ENCODE data around the gene LDHAL6B. TPM values are rescaled to one million over a fixed set of nuclear protein-coding genes. Genes with fewer than 3 reads are reported as not detected.

Gene LDHAL6B
- total and polyA plus RNA-seq, 2 donors (not counting 1 experiment from before 2014, with no cell fraction given): not detected

DNA sequence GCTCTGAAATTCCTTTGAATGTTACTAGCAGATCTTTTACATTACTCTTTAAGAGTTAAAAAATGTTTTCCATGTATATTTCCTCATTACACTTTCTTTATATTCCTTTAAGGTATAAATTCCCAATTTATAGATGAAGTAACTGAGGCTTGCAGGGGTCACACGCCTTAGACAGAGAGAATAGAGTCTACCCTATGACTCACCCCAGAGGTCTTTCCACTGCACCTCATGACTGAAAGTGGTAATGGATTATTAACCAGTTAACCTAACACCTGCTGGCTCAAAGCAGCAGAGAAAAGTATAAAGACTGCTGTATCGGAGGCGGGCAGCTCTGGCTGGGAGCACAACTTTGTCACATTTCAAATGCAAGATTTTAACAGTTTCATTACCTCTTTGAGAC is 37.7 kb downstream of the LDHAL6B start:
- Histone ChIP-seq H3K9me3 (ENCODE audit: control insufficient read depth, insufficient read depth, low read depth, low read length) (no peaks in the 10 kb centered on the region), H3K4me1 (ENCODE audit: control insufficient read depth, extremely low read depth, insufficient read depth, low read length) (no peaks in the 10 kb centered on the region), H3K4me3 (replicated peaks in 1 of 4; ENCODE audit: control extremely low read depth in 1 of 4, insufficient read depth in 1 of 4, low read depth in 3 of 4, low read length in 4 of 4) (no peak overlapping the region), H4K20me1 (ENCODE audit: control insufficient read depth, extremely low read depth, insufficient read depth, low read length) (no peaks in the 10 kb centered on the region), H3K9ac (ENCODE audit: insufficient read depth, low read length) (no peak overlapping the region), H3K4me2 (ENCODE audit: extremely low read depth, insufficient read depth, low read length) (no peak overlapping the region), H3K79me2 (ENCODE audit: control insufficient read depth, insufficient read depth, low read length) (no peaks in the 10 kb centered on the region), H3K36me3 (ENCODE audit: control insufficient read depth, insufficient read depth, low read length) (no peaks in the 10 kb centered on the region), H3K27me3 (ENCODE audit: control insufficient read depth, insufficient read depth, low read length) (no peaks in the 10 kb centered on the region), H2AFZ (ENCODE audit: low read length) (no peak overlapping the region), H3K27ac (ENCODE audit: insufficient read depth, low read length) (no peak overlapping the region)
- no peak for DNase-seq (ENCODE audit: low read depth in 2 of 2)
- TF ChIP-seq CTCF (conservative IDR thresholded peaks at IDR 0.05 in 1 of 2, IDR thresholded peaks at IDR 0.05 in 1 of 2; ENCODE audit: low read depth in 1 of 2, low read length in 2 of 2) (no peak), EZH2 (IDR thresholded peaks at IDR 0.05; ENCODE audit: low read length, missing control alignments) (no peak)

DNA sequence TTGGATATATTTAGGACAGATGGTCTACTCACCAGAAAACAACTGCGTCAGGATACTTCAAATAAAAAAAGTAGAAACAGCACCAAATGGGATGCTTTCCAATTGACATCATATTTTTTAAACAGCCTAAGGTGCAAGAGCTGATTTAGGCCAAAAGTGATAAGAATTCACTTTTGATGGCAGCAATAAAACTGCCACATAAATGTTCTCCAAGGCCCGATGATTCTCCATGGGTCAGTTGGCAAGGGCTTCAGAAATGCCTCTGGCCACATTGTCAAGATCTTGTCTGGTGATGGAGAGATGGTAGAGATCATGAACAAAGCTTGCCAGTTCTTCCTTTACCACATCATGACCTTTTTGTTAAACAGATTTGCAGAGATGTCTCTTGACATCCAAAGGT is 38.9 kb downstream of the LDHAL6B start:
- Histone ChIP-seq H3K4me2 (ENCODE audit: extremely low read depth, insufficient read depth, low read length) (no peak overlapping the region), H3K79me2 (ENCODE audit: control insufficient read depth, insufficient read depth, low read length) (no peaks in the 10 kb centered on the region), H3K4me1 (ENCODE audit: control insufficient read depth, extremely low read depth, insufficient read depth, low read length) (no peaks in the 10 kb centered on the region), H3K9me3 (ENCODE audit: control insufficient read depth, insufficient read depth, low read depth, low read length) (no peaks in the 10 kb centered on the region), H4K20me1 (ENCODE audit: control insufficient read depth, extremely low read depth, insufficient read depth, low read length) (no peaks in the 10 kb centered on the region), H3K9ac (ENCODE audit: insufficient read depth, low read length) (no peak overlapping the region), H2AFZ (ENCODE audit: low read length) (no peak overlapping the region), H3K4me3 (replicated peaks in 1 of 4; ENCODE audit: control extremely low read depth in 1 of 4, insufficient read depth in 1 of 4, low read depth in 3 of 4, low read length in 4 of 4) (no peak overlapping the region), H3K27ac (ENCODE audit: insufficient read depth, low read length) (no peak overlapping the region), H3K36me3 (ENCODE audit: control insufficient read depth, insufficient read depth, low read length) (no peaks in the 10 kb centered on the region), H3K27me3 (ENCODE audit: control insufficient read depth, insufficient read depth, low read length) (no peaks in the 10 kb centered on the region)
- TF ChIP-seq EZH2 (IDR thresholded peaks at IDR 0.05; ENCODE audit: low read length, missing control alignments) (no peak), CTCF (conservative IDR thresholded peaks at IDR 0.05 in 1 of 2, IDR thresholded peaks at IDR 0.05 in 1 of 2; ENCODE audit: low read depth in 1 of 2, low read length in 2 of 2) (no peak)
- no peak for DNase-seq (ENCODE audit: low read depth in 2 of 2)

DNA sequence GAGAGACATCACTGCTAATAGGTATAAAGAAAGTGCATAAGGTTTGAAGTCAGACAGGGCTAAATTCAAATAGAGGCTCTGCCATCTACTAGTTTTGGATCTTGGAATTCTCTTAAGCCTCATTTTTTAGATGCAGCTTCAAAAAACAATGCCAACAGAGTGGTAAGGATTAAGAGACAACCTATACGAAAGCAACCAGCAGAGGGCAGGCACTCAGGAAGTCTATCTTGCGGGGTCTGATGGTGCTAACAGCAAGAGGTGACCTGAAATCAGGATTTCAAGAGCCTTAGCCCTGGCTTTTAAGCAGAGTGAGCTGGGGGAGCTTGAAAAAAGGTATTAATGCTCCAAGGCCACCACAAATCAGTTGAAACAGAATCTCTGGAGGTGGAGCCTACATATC is 40.7 kb downstream of the LDHAL6B start:
- Histone ChIP-seq H3K9me3 (ENCODE audit: control insufficient read depth, insufficient read depth, low read depth, low read length) (no peaks in the 10 kb centered on the region), H3K4me1 (ENCODE audit: control insufficient read depth, extremely low read depth, insufficient read depth, low read length) (no peaks in the 10 kb centered on the region), H3K36me3 (ENCODE audit: control insufficient read depth, insufficient read depth, low read length) (no peaks in the 10 kb centered on the region), H3K27me3 (ENCODE audit: control insufficient read depth, insufficient read depth, low read length) (no peaks in the 10 kb centered on the region), H3K27ac (ENCODE audit: insufficient read depth, low read length) (no peak overlapping the region), H4K20me1 (ENCODE audit: control insufficient read depth, extremely low read depth, insufficient read depth, low read length) (no peaks in the 10 kb centered on the region), H3K79me2 (ENCODE audit: control insufficient read depth, insufficient read depth, low read length) (no peaks in the 10 kb centered on the region), H3K9ac (ENCODE audit: insufficient read depth, low read length) (no peak overlapping the region), H3K4me3 (replicated peaks in 1 of 4; ENCODE audit: control extremely low read depth in 1 of 4, insufficient read depth in 1 of 4, low read depth in 3 of 4, low read length in 4 of 4) (no peak overlapping the region), H3K4me2 (ENCODE audit: extremely low read depth, insufficient read depth, low read length) (no peak overlapping the region), H2AFZ (ENCODE audit: low read length) (no peak overlapping the region)
- peak; percentile 65 to 82 for DNase-seq (ENCODE audit: low read depth in 2 of 2)
- TF ChIP-seq CTCF (conservative IDR thresholded peaks at IDR 0.05 in 1 of 2, IDR thresholded peaks at IDR 0.05 in 1 of 2; ENCODE audit: low read depth in 1 of 2, low read length in 2 of 2): peak; percentile 57 to 77
- no peak for TF ChIP-seq EZH2 (IDR thresholded peaks at IDR 0.05; ENCODE audit: low read length, missing control alignments)

Data from fibroblast of lung (primary cell).